NCI-H526 treated with DMSO at 0.1 percent for 48 hours (cell line): ENCODE data around the gene ZC3H13.

Experiments
- DNase-seq: peaks from one replicate; lab custom pipeline; 2025; lab: John Stamatoyannopoulos, UW

Gene ZC3H13

GRCh38 chr13:46052319-46053161 is at the start of gene ZC3H13:
Gene ZC3H13 (minus strand): TSS chr13:46052746. CDS start chr13:46045507, 7,239 bp downstream.
- DNase-seq, result peak; percentile 93

DNA sequence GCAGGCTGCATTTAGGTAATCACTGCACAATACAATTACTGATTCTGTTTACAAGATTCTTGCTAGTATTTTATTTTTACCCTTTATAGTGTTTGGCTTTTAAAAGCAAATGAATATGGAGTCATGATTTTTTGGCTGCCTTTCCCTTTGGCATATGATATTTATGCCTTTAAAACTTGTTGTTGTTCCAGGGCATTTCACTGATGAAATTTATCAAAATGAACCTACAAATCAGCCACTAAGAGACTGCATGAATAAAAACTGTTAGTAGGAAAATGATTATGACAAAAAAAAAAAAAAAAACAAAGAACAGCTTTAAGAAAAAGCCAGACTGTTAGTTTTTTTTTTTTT is 49.7 kb upstream of the ZC3H13 start:
- no peak for DNase-seq

DNA sequence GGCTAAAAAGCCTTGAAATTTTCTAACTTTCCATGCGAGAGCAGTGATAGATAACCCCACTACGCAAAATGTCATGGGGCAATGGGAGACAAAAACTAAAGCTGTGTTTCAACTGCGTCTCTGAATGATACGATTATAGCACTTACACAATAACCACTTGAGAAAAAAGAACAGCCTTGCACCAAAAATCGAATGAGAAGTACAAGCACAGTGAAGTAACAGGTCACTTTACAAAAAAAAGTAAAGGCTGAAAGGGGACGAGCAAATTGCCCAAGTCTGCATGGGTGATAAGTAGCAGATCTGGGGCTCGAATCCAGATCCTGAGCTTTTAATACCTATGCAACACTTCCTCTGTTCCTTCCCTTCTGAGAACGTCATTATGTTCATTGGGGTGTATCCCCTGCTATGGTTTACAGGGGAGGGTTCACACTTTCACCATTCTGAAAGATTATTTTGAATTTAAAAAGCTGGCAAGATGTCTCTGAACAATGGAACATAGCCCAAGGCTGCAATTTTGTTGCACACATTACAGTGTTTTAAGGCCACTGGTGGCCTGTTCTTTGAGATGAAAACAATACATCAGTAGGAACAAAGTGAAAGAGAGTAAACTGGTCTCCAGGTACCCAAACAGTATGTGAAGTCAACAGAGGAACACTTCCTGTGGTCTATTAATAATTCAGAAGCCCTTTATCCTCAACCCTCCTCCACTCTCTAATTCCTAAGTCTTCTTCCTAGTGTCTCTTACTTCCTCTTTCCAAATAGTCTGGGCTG is 49.1 kb upstream of the ZC3H13 start:
- DNase-seq, result no peak

DNA sequence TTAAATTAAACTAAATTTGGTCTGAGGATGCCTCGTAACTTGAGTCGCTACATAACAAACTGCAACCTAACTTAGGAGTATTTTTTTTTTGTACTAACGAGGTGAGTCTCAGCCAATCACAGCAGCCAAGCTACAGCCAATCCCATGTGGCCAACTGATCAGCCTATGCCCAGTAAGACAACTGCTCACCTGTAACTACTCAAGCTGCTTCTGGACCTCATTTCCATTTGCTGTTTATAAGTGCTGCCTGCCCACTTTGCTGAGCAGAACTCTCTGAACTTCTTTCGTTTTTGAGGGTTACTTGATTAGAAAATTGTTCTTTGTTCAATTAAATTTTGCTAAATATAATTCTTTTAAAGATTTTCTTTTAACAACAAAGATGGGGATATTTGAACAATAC is 48.5 kb upstream of the ZC3H13 start:
- DNase-seq, result no peak

GRCh38 chr13:46100191-46100815 is 47.8 kb upstream of the ZC3H13 start:
- no peak for DNase-seq

GRCh38 chr13:46097663-46098062 is 45.1 kb upstream of the ZC3H13 start:
- no peak for DNase-seq

- DNase-seq, result no peak
Observed at GRCh38 chr13:46097015-46097414, 44.5 kb upstream of the ZC3H13 start.

- no peak for DNase-seq
Observed at GRCh38 chr13:46094478-46094877, 41.9 kb upstream of the ZC3H13 start.

- DNase-seq, result no peak
Observed at GRCh38 chr13:46088821-46089562, 36.4 kb upstream of the ZC3H13 start.

GRCh38 chr13:46087481-46087880 is 34.9 kb upstream of the ZC3H13 start:
- DNase-seq, result no peak

- DNase-seq, result no peak
Observed at GRCh38 chr13:46086985-46087384, 34.4 kb upstream of the ZC3H13 start.

- no peak for DNase-seq
Observed at GRCh38 chr13:46086421-46086922, 33.9 kb upstream of the ZC3H13 start.

GRCh38 chr13:46085737-46086136 is 33.2 kb upstream of the ZC3H13 start:
- no peak for DNase-seq

DNA sequence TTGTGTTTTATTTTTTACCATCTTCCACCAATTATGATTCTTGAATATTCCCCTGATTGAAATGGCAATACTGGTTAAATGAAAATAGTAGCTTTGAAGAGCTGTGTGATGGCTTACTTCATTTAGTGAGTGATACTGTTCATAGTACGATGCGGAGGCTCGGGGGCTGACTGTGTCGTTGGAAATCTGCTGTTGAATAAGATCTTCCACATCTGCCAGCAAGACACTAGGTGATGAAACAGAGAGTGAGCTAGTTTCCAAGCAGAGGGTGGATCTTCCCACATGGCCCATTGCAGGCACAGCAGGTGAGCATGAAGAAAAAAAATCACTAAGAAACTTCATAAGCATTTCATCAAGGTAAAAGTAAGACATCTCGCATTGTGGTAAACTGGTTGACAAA is 29.8 kb upstream of the ZC3H13 start:
- DNase-seq, result no peak

DNA sequence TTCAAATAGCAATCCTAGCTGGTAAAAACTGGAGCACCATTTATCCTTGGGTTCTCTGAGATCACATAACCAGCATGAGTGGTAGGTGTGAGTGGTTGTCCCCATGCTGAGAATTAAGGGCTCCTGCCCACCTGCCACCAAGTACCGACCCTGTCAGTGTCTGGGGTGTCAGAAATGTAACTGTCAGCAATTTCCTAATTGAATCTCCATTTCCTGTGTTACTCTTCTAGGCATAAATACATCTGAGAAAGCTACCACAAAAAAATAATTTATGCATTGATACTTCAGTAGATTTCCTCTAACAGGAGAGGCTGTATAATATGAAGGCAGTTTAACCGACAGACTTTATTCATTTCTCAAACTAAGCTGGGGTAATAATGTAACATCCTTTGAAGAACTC is 27.2 kb upstream of the ZC3H13 start:
- no peak for DNase-seq

DNA sequence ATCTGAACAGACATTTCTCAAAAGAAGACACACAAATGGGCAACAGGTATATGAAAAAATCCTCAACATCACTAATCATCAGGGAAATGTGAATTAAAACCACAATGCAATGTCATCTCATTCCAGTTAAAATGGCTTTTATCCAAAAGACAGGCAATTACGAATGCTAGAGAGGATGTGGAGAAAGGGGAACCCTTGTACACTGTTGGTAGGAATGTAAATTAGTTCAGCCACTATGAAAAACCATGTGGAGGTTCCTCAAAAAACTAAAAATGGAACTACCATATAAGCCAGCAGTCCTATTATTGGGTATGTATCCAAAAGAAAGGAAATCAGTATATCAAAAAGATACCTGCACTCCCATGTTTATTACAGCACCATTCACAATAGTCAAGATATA is 24.7 kb upstream of the ZC3H13 start:
- no peak for DNase-seq

DNA sequence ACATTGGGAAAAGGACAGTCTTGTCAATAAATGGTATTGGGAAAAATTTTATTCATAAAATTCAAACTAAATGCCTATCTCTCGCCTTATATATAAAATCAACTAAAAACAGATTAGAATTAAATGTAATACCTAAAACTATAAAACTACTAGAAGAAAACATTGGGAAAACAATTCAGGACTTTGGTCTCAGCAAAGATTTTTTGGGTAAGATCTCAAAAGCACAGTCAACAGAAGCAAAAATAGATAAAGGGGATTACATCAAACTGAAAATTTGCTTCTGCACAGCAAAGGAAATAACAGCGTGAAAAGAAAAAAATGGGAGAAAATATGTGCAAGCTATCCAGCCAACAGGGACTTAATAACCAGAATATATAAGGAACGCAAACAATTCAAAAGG is 24.3 kb upstream of the ZC3H13 start:
- no peak for DNase-seq

- no peak for DNase-seq
Observed at GRCh38 chr13:46075811-46076210, 23.3 kb upstream of the ZC3H13 start.

DNA sequence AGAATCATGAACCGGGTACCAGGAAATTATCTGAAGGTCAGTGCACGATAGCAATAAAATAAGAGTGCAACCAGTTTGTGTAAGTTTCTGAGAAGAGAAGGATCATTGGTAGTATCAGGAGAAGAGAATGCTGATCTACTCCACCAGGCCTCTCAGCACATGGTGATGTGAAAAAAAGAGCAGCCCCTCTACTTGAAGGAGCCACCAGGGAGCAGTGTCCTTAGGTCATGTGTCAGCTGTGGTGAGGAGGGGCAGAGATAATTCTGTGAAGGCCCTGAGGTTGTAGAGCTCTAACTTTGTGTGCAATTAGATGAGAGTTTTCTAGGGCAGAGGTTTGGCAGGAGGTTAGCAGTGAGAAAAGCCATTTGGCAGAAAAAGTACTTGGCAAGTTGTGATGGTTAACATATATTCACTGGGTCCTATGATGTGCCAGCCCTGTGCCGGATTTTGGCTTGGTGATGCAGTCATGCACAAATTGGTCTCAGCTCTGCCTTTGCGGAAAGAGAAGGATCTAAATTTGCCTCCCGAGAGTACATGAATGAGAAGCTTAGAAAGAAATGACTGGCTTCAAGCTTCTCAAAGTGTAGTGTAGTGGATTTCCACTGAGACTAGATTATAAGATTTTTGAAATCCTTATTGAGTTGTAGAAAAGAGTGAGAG is 19.2 kb upstream of the ZC3H13 start:
- no peak for DNase-seq

DNA sequence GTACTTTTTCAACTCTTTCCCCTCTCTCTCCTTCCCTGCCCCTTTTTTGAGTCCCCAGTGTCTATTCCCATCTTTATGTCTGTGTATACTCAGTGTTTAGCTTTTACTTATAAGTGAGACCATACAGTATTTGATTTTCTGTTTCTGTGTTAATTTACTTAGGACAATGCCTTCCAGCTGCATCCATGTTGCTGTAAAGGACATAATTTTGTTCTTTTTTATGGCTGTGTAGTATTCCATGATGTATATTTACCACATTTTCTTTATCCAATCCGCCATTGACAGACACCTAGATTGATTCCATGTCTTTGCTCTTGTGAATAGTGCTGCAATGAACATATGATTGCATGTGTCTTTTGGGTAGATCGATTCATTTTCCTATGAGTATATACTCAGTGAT is 10.7 kb upstream of the ZC3H13 start:
- DNase-seq, result no peak

DNA sequence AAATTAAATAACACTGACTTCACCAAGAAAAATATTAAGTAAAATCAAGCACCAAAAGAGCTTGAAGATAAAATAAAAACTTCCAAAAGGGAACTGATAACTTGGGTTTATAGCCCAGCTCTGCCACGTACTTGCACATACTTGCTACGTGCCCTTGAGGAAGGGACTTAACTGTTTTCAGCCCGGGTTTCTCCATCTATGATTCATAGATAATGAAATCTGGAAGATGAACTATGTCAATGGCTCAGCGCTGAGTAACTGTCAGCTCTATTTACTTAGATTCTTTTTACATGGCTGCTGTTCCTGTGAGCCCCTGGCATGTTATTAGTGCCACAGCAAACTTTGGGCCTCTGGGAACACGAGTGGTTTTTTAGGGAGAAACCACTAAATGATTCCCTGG is 9.6 kb upstream of the ZC3H13 start:
- DNase-seq, result no peak

DNA sequence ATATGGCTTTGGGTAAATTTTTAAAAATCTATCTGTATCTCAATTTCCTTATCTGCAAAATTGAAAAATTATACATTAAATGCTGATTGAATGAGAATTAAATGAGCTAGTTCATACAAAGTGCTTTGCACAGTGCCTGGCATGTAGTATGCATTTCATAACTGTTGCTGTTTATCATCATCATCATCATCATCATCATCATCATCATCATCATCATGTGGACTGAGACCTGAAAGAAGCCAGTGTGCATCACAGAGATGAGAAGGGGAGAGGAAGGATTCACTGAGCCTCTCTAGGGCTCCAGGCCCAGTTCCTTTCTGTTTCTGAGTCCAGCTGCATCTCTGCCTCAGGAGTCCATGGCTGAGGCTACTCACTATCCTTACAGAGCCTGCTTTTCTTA is 6.9 kb upstream of the ZC3H13 start:
- no peak for DNase-seq
